Smooth muscle cell (in vitro differentiated cells): Measurements from ENCODE around the gene PYY. TPM values are rescaled to one million over a fixed set of nuclear protein-coding genes. Genes with fewer than 3 reads are reported as not detected.

Experiments used
- DNase-seq: peaks from one replicate; lab custom pipeline; 2025; ENCODE audit not compliant: unreplicated experiment; lab: John Stamatoyannopoulos, UW
- H2AFZ ChIP-seq: fragments of 200-600 bp; sonication (generic); 2 replicates; pipeline ENCODE4 v1.6.0; 2016; ENCODE audit warnings: antibody characterized with exemption, low read depth, mild to moderate bottlenecking
- H3F3A ChIP-seq: fragments of 200-600 bp; sonication (generic); 2 replicates; pipeline ENCODE4 v1.6.0; 2017; ENCODE audit warnings: antibody characterized with exemption, low read depth
- H3K27ac ChIP-seq: fragments of 200-600 bp; sonication (generic); 2 replicates; pipeline ENCODE4 v1.5.1; 2016; ENCODE audit warnings: low read depth, mild to moderate bottlenecking
- H3K27me3 ChIP-seq: fragments of 200-600 bp; sonication (generic); 2 replicates; pipeline ENCODE4 v1.6.1; 2016; ENCODE audit warnings: low read depth, mild to moderate bottlenecking
- H3K36me3 ChIP-seq: fragments of 200-600 bp; sonication (generic); 2 replicates; pipeline ENCODE4 v1.5.1; 2016; ENCODE audit warnings: low read depth
- H3K4me1 ChIP-seq: fragments of 200-600 bp; sonication (generic); 2 replicates; pipeline ENCODE4 v1.5.1; 2016; ENCODE audit warnings: low read depth
- H3K4me2 ChIP-seq: fragments of 200-600 bp; sonication (generic); 2 replicates; pipeline ENCODE4 v1.6.0; 2016; ENCODE audit warnings: mild to moderate bottlenecking
- H3K4me3 ChIP-seq: fragments of 200-600 bp; sonication (generic); 2 replicates; pipeline ENCODE4 v1.5.1; 2016; ENCODE audit warnings: mild to moderate bottlenecking
- H3K79me2 ChIP-seq: fragments of 200-600 bp; sonication (generic); 2 replicates; pipeline ENCODE4 v1.6.0; 2016; ENCODE audit warnings: low read depth, mild to moderate bottlenecking
- H3K9ac ChIP-seq: fragments of 200-600 bp; sonication (generic); 2 replicates; pipeline ENCODE4 v1.6.0; 2016; ENCODE audit warnings: low read depth
- H3K9me3 ChIP-seq: fragments of 200-600 bp; sonication (generic); replicated peaks from 2 replicates; pipeline ENCODE4 v1.5.1; 2016; ENCODE audit warnings: low read depth
- H4K20me1 ChIP-seq: fragments of 200-600 bp; sonication (generic); 2 replicates; pipeline ENCODE4 v1.6.0; 2016; ENCODE audit warnings: low read depth
- WGBS: methylation state at CpG from one replicate; pipeline ENCODE4 v1.1.7; 2016; ENCODE audit warnings: low lambda C conversion rate; 5-methylcytosine and 5-hydroxymethylcytosine counted together
- polyA plus RNA-seq: library from polyadenylated mRNA; unstranded; fragments of >200 nt; fragmentation: Nextera tagmentation; extraction: Ambion mirVana; gene quantifications from 2 replicates; pipeline ENCODE4 v1.2.1, GENCODE V29; 2016
- total RNA-seq: library from RNA; depleted of rRNA; stranded (reverse); fragments of >200 nt; gene quantifications from 2 replicates; pipeline ENCODE4 v1.2.3, GENCODE V29; 2014
- TF ChIP-seq, protein P1 (sequence below): fragments of 200-600 bp; sonication (generic); IDR thresholded peaks from 2 replicates; pipeline ENCODE4 v1.5.1; 2017; ENCODE audit warnings: borderline replicate concordance, mild to moderate bottlenecking, antibody characterized with exemption; ENCODE audit not compliant: insufficient read depth, poor library complexity, severe bottlenecking

The PYY gene
- total and polyA plus RNA-seq, 2 experiments from 2014 or later: not detected

DNA sequence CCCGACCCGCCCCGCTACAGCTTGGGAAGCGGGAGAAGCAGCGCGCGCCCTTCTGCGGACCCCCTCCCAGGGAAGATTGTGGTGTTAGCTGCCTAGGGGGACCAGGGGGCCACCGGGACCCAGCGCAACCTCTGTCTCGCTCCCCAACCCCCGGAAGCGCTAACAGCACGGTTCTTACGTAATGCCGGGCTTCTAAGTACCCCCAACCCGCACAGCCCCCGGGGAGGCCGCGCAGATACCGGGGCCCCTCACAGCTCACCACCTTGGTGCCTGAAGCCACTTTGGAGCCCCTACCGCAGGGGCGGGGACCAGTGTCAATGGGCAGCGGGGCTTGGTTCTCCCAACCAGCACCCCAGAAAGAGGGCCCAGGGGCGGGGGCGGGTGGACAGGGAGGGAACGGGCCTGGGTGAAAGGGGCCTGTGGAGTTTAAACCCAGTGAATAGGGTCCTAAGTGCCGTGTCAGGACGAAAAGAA is 46.8 kb downstream of the PYY start:
- TF ChIP-seq, protein P1, sequence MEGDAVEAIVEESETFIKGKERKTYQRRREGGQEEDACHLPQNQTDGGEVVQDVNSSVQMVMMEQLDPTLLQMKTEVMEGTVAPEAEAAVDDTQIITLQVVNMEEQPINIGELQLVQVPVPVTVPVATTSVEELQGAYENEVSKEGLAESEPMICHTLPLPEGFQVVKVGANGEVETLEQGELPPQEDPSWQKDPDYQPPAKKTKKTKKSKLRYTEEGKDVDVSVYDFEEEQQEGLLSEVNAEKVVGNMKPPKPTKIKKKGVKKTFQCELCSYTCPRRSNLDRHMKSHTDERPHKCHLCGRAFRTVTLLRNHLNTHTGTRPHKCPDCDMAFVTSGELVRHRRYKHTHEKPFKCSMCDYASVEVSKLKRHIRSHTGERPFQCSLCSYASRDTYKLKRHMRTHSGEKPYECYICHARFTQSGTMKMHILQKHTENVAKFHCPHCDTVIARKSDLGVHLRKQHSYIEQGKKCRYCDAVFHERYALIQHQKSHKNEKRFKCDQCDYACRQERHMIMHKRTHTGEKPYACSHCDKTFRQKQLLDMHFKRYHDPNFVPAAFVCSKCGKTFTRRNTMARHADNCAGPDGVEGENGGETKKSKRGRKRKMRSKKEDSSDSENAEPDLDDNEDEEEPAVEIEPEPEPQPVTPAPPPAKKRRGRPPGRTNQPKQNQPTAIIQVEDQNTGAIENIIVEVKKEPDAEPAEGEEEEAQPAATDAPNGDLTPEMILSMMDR: no peak
- H3K9me3 ChIP-seq: no peaks in the 10 kb centered on the region
- peak overlapping the region; percentile 78 for H3K27ac ChIP-seq
- H3F3A ChIP-seq: no peaks in the 10 kb centered on the region
- H3K36me3 ChIP-seq: no peaks in the 10 kb centered on the region
- DNase-seq: peak; percentile 54
- H3K9ac ChIP-seq: peak overlapping the region; percentile 92
- WGBS: 2% methylated on average over 24 of the region's 29 CpGs
- H3K4me1 ChIP-seq: peaks cover 32% of the 10 kb centered on the region
- peaks cover 13% of the 10 kb centered on the region for H4K20me1 ChIP-seq
- peak overlapping the region; percentile 99 for H3K4me2 ChIP-seq
- H3K4me3 ChIP-seq: peak overlapping the region; percentile 94
- H3K27me3 ChIP-seq: peaks cover 7% of the 10 kb centered on the region
- peak overlapping the region; percentile 98 for H2AFZ ChIP-seq
- H3K79me2 ChIP-seq: no peaks in the 10 kb centered on the region

DNA sequence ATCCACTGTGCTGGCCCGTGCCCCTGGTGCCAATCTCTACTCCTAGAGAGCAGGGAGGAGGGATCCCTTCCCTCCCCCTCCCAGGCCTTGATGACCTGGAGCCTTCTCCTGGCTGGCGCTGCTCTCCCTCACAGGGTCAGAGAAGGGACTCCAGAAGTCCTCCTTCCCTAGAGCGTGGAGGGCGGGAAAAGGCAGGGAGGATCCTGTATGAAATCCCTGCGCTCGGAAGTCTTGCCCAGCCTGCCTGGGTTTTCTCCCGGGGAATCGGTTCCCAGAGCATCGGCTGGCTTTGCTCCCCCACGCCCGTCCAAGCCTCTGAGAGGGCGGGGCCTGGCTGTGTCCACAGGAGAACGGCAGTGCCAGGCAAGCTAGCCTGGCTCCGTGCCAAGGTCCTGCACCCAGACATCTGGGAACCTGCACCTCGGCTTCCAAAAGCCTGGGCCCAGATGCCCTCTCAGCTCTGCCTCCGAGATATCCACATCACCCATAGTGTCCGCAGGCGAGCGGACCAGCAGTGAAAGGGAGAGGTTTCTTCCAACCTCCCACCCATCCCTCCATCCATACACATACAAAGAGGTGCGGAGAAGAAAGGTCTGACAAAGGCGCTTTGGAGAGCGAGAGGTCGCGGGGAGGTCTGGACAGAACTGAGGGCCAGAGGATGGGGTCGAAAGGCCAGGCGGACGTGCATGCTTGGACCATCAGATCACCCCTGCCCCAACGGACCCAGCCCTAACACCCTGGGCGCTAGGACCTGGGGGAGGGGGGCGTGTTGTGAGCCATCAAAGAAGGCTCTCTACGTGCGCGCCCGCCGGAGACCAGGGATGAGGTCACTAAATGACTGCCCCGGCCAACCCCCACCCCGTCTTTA is 47.5 kb downstream of the PYY start:
- TF ChIP-seq, protein P1: no peak
- H3K9ac ChIP-seq: peak overlapping the region; percentile 92
- DNase-seq: peak; percentile 55

DNA sequence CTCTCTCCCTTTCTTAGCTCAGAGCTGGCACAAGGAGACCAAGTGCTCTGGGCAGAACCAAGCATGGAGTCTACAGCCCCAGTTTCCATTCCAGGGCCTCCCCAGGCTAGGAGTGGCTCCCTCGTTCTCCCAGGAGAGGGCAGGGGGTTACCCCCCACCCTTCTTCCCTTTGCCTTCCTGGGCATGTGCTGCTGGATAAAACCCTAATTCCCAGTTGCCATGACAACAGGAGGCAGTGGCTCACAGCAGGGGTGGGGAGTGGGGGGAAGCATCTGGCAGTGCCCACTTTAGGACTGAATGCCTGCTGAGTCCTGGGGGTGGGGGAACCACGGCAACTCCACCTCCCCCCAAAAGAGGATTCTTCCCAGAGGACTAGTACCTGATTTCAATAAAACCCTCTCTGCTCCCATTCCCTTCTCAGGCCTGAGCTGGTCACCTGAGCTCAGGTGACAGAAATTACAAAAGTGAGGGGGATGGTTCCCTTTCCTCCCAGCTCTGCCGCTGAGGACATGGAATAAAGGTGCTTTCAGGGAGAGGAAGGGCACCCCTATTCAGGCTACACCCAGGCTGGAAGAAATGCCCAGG is 48.2 kb downstream of the PYY start:
- Histone ChIP-seq H3K9me3 (no peaks in the 10 kb centered on the region), H3K36me3 (no peaks in the 10 kb centered on the region), H3K27ac (no peak overlapping the region), H3K27me3 (peaks cover 7% of the 10 kb centered on the region), H3K4me1 (peaks cover 47% of the 10 kb centered on the region), H3K4me2 (peak overlapping the region; percentile 99), H3K9ac (no peak overlapping the region), H2AFZ (no peak overlapping the region), H3K4me3 (peak overlapping the region; percentile 94), H3F3A (no peaks in the 10 kb centered on the region), H4K20me1 (peaks cover 25% of the 10 kb centered on the region), H3K79me2 (no peaks in the 10 kb centered on the region)
- TF ChIP-seq, protein P1: no peak
- 43% methylated on average over 3 of the region's 3 CpGs for WGBS
- no peak for DNase-seq

More for the DNA sequence above, 47.5 kb downstream of the PYY start:
- Histone ChIP-seq H2AFZ (peak overlapping the region; percentile 98), H3K27ac (peak overlapping the region; percentile 78), H3K9me3 (no peaks in the 10 kb centered on the region), H3K79me2 (no peaks in the 10 kb centered on the region), H4K20me1 (peaks cover 19% of the 10 kb centered on the region), H3K36me3 (no peaks in the 10 kb centered on the region), H3K4me3 (peak overlapping the region; percentile 94), H3K27me3 (peaks cover 7% of the 10 kb centered on the region), H3F3A (no peaks in the 10 kb centered on the region), H3K4me1 (peaks cover 40% of the 10 kb centered on the region), H3K4me2 (peak overlapping the region; percentile 99)
- whole genome bisulfite sequencing: 2% methylated on average over 28 of the region's 37 CpGs

Other genes with a start within 250 kb of the PYY start
- gene SOST, start 195.1 kb downstream of the PYY start, total RNA-seq: not detected in 2 replicates
- gene SOST, start 195.1 kb downstream of the PYY start, polyA plus RNA-seq: not detected in 2 replicates
- gene DUSP3, start 175.0 kb downstream of the PYY start, total RNA-seq: 33.2 and 34.4 TPM in 2 replicates
- 25.6 and 35.9 TPM in 2 replicates for gene DUSP3, start 175.0 kb downstream of the PYY start, polyA plus RNA-seq
- gene CFAP97D1, start 173.5 kb downstream of the PYY start, total RNA-seq: 0.09 TPM in 2 replicates
- gene CFAP97D1, start 173.5 kb downstream of the PYY start, polyA plus RNA-seq: not detected in 2 replicates
- gene MPP3, start 120.8 kb downstream of the PYY start, total RNA-seq: 6.7 and 11.6 TPM in 2 replicates
- 7.7 and 8.1 TPM in 2 replicates for gene MPP3, start 120.8 kb downstream of the PYY start, polyA plus RNA-seq
- not detected in 2 replicates for gene CD300LG, start 106.8 kb downstream of the PYY start, total RNA-seq
- gene CD300LG, start 106.8 kb downstream of the PYY start, polyA plus RNA-seq: not detected in 2 replicates
- gene MPP2, start 46.4 kb downstream of the PYY start, total RNA-seq: 19.4 and 24.4 TPM in 2 replicates
- 11.5 and 15.4 TPM in 2 replicates for gene MPP2, start 46.4 kb downstream of the PYY start, polyA plus RNA-seq
- not detected in 2 replicates for gene PPY, start 11.5 kb downstream of the PYY start, total RNA-seq
- not detected in 2 replicates for gene PPY, start 11.5 kb downstream of the PYY start, polyA plus RNA-seq
- gene NAGS, start 50.7 kb upstream of the PYY start, total RNA-seq: 0.49 and 1.3 TPM in 2 replicates
- gene NAGS, start 50.7 kb upstream of the PYY start, polyA plus RNA-seq: 1.5 and 1.6 TPM in 2 replicates
- gene TMEM101, start 61.0 kb upstream of the PYY start, total RNA-seq: 25.2 and 35.1 TPM in 2 replicates
- 36.1 and 39.9 TPM in 2 replicates for gene TMEM101, start 61.0 kb upstream of the PYY start, polyA plus RNA-seq
- gene LSM12, start 112.7 kb upstream of the PYY start, total RNA-seq: 42.3 and 51.8 TPM in 2 replicates
- gene LSM12, start 112.7 kb upstream of the PYY start, polyA plus RNA-seq: 52.0 and 66.3 TPM in 2 replicates
- 32.1 and 40.2 TPM in 2 replicates for gene G6PC3, start 116.8 kb upstream of the PYY start, total RNA-seq
- gene G6PC3, start 116.8 kb upstream of the PYY start, polyA plus RNA-seq: 103 TPM in 2 replicates
- gene HDAC5, start 169.7 kb upstream of the PYY start, total RNA-seq: 48.7 and 65.3 TPM in 2 replicates
- 51.6 and 52.6 TPM in 2 replicates for gene HDAC5, start 169.7 kb upstream of the PYY start, polyA plus RNA-seq
- 1.9 and 3.1 TPM in 2 replicates for gene HROB, start 188.0 kb upstream of the PYY start, total RNA-seq
- 3.7 and 4.6 TPM in 2 replicates for gene HROB, start 188.0 kb upstream of the PYY start, polyA plus RNA-seq
- 0.09 TPM in 1 of 2 replicates, not detected in the other for gene ASB16, start 216.8 kb upstream of the PYY start, total RNA-seq
- gene ASB16, start 216.8 kb upstream of the PYY start, polyA plus RNA-seq: 0.28 and 0.35 TPM in 2 replicates
- gene TMUB2, start 233.0 kb upstream of the PYY start, total RNA-seq: 26.4 and 28.5 TPM in 2 replicates
- gene TMUB2, start 233.0 kb upstream of the PYY start, polyA plus RNA-seq: 35.8 and 39.2 TPM in 2 replicates
- 54.0 and 61.1 TPM in 2 replicates for gene ATXN7L3, start 245.9 kb upstream of the PYY start, total RNA-seq
- gene ATXN7L3, start 245.9 kb upstream of the PYY start, polyA plus RNA-seq: 24.3 and 29.1 TPM in 2 replicates